KOPT-K1 (cell line): Measurements from ENCODE around the gene TRPM7.
"Not testable (repeated sequence)": the region's sequence is repeated elsewhere in the genome, so short reads cannot be mapped to it uniquely, and the experiment has no call there.

Experiments
- H3K27ac ChIP-seq: fragments of 200-600 bp; sonication (generic); 2 replicates; pipeline ENCODE4 v1.5.1; 2016; ENCODE audit warnings: antibody characterized with exemption, mild to moderate bottlenecking, low read depth, low read length; ENCODE audit not compliant: poor library complexity, severe bottlenecking
- H3K36me3 ChIP-seq: fragments of 200-600 bp; sonication (generic); 2 replicates; pipeline ENCODE4 v1.5.1; 2017; ENCODE audit warnings: antibody characterized with exemption, mild to moderate bottlenecking, low read length, moderate library complexity; ENCODE audit not compliant: insufficient read depth
- H3K9me3 ChIP-seq: fragments of 200-600 bp; sonication (generic); 2 replicates; pipeline ENCODE4 v1.5.1; 2017; ENCODE audit warnings: antibody characterized with exemption, low read length, mild to moderate bottlenecking; ENCODE audit not compliant: insufficient read depth, poor library complexity, severe bottlenecking

TRPM7 gene

DNA sequence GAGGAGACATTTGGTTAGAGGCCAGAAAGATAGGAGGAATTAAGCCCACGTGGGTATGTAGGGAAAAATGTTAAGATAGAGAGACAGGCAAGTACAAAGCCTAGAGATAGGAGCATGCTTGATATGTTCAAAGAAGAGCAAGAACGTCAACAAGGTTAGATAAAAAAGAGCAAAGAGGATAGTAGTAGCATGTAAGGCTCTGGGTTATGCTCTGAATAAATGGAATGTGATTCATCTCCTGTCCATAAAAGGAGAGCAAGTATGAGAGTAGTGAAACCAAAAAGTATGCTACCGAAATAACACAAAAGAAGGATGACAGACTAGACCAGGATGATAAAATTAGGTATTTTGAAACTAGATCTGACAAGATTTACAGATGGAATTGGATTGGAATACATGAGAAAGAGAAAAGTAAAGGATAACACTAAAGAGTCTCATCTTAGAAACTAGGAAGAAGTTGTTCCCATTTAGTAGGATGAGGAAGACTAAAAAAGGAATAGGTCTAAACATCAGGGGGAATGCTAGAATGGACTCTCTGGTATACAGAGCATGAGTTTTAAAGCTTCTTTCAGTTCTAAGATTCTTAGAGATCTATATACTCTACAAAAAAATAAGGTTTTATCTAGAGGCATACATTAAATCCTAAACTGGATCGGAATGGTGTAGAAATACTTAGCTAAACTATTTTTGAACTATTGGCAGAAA lies 59.1 kb downstream of the TRPM7 start:
- Histone ChIP-seq H3K36me3 (peaks cover 94% of the 10 kb centered on the region), H3K27ac (no peak overlapping the region)

DNA sequence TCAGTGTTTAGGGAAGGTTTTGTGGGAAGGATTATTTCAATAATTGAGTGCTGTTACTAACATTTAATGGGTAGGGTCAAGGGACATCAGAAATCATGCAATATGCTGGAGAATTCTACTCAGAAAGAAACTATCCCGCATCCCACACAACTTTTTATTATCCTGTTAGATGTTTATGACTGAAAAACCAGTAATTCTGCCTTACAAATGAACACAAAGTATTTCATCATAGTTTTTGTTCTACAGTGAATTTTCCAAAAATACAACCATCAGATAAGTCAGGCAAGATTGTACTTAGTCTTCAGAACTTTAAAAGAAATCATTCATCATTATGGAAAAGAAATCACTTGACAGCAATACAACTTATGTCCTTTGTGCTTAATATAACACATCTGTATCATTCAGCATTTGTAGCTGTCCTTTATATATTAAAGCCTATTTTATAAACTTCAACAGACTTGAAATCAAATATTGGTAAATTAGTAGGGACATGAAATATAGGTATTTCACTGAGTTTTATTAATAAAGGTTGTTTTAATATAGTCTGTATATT lies 61.9 kb downstream of the TRPM7 start:
- Histone ChIP-seq H3K27ac (no peak overlapping the region), H3K9me3 (no peaks in the 10 kb centered on the region), H3K36me3 (peaks cover 92% of the 10 kb centered on the region)

More for the DNA sequence above, 59.1 kb downstream of the TRPM7 start:
- no peaks in the 10 kb centered on the region for H3K9me3 ChIP-seq

DNA sequence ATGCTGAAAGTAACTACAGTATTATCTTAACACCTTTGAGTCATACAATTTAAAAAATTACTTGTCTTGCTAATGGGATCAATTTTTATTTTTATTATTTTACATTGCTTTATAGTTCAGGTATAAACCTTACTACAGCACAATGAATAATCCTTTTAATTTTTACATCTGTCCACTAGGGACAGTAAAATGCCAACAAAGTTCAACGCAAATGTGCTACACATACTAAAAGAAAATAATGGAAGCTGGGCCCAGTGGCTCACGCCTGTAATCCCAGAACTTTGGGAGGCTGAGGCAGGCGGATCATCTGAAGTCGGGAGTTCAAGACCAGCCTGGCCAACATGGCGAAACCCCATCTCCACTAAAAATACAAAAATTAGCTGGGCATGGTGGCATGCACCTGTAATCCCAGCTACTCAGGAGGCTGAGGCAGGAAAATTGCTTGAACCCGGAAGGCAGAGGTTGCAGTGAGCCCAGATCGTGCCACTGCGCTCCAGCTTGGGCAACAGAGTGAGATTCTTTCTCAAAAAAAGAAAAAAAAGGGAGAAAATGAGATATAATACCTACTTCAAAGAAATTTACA lies 64.1 kb downstream of the TRPM7 start:
- H3K36me3 ChIP-seq = peaks cover 85% of the 10 kb centered on the region
- not testable (repeated sequence) for H3K27ac ChIP-seq, H3K9me3 ChIP-seq

DNA sequence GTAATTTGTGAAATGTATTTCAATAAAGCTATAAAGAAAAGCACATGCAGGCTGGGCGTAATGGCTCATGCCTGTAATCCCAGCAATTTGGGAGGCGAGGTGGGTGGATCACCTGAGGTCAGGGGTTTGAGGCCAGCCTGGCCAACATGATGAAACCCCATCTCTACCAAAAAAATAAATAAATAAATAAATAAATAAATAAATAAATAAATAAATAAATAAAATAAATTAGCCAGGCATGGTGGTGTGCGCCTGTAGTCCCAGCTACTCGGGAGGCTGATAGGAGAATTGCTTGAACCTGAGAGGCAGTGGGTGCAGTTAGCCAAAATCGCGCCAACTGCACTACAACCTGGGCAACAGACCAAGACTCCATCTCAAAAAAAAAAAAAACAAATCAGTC lies 69.6 kb downstream of the TRPM7 start:
- H3K9me3 ChIP-seq = not testable (repeated sequence)
- peaks cover 85% of the 10 kb centered on the region for H3K36me3 ChIP-seq

DNA sequence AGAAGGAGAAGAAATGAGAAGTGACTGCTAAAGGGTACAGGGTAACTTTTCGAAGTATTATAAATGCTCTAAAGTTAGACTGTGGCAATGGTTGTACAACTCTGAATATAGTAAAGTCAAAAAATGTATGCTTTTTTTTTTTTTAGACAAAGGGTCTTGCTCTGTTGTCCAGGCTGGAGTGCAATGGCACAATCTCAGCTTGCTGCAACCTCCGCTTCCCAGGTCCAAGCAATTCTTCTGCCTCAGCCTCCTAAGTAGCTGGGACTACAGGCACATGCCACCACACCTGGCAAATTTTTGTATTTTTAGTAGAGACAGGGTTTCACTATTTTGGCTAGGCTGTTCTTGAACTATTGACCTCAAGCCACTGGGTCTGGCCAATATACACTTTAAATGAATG lies 70.0 kb downstream of the TRPM7 start:
- not testable (repeated sequence) for H3K27ac ChIP-seq, H3K9me3 ChIP-seq
- peaks cover 86% of the 10 kb centered on the region for H3K36me3 ChIP-seq

More for the DNA sequence above, 69.6 kb downstream of the TRPM7 start:
- not testable (repeated sequence) for H3K27ac ChIP-seq

DNA sequence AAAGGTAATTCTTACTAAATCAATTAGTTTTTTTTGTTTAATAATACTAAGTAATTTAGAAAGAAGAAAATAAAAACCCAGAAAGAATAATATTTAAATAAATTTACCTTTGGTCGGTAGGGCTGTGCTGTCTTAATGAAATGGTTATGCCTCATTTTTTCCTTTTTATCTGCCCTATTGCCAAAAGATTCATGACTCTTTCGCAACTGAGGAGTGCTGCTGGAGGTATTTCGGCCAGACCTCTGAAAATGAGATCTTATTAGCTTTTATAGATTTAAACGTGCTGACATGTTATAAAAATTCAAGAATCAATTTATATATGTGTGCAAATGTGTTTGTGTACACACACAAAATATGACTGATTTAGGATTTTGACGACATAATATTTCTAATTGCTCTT lies 73.0 kb downstream of the TRPM7 start:
- H3K9me3 ChIP-seq = no peaks in the 10 kb centered on the region
- no peak overlapping the region for H3K27ac ChIP-seq
- H3K36me3 ChIP-seq = peaks cover 89% of the 10 kb centered on the region

DNA sequence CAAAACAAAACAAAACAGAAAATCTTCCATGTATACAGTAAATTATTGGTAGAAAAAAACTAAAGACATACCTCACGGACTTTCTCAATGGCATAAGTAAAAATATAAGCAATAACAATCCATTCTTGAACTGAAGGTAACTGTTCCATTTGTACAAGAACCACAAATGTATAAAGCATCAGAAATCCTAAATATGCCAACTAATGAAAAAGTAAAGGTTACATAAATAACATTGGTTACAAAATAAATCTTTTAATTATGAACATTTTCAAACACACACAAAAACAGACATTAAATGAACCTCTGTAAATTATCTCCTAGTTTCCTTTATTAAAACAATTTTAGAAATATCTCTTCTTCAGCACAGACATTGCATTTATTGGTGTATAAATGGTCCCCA lies 79.5 kb downstream of the TRPM7 start:
- Histone ChIP-seq H3K9me3 (no peaks in the 10 kb centered on the region), H3K36me3 (peaks cover 99% of the 10 kb centered on the region), H3K27ac (no peak overlapping the region)

DNA sequence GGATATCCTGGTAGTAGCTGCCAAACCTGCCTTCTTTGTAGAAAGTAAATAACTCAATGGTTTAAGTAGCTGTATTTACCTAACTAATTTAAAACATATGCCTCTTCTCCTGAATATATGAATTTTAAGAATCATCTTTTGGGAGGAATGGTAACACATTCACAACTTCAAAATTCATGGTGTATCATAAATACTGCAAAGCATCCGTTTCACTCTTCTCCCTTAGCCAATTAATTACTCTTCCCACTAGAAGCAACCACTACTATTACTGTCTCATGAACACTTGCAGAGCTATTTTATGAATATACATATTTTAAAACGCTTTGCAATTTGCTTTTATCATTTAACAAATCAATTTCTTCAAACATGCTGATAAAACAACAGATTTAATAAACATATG lies 81.1 kb downstream of the TRPM7 start:
- Histone ChIP-seq H3K36me3 (peaks cover 86% of the 10 kb centered on the region), H3K27ac (no peak overlapping the region), H3K9me3 (no peaks in the 10 kb centered on the region)

DNA sequence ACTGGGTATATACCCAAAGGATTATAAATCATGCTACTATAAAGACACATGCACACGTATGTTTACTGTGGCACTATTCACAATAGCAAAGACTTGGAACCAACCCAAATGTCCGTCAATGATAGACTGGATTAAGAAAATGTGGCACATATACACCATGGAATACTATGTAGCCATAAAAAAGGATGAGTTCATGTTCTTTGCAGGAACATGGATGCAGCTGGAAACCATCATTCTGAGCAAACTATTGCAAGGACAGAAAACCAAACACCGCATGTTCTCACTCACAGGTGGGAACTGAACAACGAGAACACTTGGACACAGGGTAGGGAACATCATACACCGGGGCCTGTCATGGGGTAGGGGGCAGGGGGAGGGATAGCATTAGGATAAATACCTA lies 84.6 kb downstream of the TRPM7 start:
- H3K9me3 ChIP-seq, H3K27ac ChIP-seq: not testable (repeated sequence)
- H3K36me3 ChIP-seq = peaks cover 82% of the 10 kb centered on the region

DNA sequence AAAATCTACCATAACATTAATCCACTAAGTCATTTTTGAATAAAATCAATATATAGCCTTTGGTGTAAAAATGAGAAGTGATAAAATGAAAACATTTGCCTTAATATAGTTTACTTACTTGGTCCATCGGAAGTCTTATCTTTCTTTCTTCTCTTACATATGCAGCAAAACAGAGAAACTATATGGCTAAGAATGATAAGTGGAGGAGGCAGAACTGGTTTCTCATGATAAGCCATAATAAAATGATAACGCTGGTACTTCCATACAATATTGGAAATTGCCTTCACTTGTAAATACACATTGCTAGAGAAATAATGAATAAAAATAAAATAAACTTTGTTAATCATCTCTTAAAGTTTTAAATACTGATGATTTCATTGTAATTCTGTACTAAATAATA lies 92.3 kb downstream of the TRPM7 start:
- Histone ChIP-seq H3K9me3 (no peaks in the 10 kb centered on the region), H3K27ac (no peak overlapping the region), H3K36me3 (peaks cover 96% of the 10 kb centered on the region)

DNA sequence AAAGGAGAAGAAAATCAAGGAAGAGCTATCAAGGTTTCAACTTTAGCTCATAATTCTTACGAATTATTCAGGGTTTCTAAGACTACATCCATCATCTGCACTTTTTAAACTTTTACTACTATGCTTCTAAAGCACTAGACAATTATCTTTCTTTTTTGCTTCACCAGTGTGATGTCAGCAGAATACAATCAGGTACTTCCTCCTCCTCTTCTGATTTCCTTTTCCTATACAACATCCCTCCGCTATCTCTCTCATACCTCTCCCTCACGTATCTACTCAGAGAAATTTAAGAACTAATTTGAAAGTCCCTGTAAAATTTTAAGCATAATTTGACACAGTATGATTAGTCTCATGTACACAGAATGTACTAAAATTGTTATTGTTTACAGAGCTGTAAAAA lies 92.8 kb downstream of the TRPM7 start:
- Histone ChIP-seq H3K9me3 (no peaks in the 10 kb centered on the region), H3K36me3 (peaks cover 96% of the 10 kb centered on the region), H3K27ac (no peak overlapping the region)

DNA sequence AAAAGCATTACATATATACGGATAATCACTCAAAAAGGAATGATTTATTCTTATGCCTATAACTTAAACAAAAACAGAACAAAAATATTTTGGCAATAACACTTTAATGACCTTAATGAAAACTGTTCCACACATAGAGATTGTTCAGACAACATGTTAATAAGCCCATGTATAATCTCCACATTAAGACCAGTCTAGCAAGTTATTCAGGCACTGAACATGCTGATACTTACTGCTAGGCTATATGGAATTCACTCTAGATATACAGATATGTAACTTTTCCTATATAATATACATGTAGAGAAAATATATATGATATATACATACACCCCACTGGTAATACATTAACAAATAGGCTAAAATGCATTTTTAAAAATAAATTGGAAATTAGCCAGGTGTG lies 96.3 kb downstream of the TRPM7 start:
- H3K27ac ChIP-seq = no peak overlapping the region
- peaks cover 99% of the 10 kb centered on the region for H3K36me3 ChIP-seq
- H3K9me3 ChIP-seq = no peaks in the 10 kb centered on the region

DNA sequence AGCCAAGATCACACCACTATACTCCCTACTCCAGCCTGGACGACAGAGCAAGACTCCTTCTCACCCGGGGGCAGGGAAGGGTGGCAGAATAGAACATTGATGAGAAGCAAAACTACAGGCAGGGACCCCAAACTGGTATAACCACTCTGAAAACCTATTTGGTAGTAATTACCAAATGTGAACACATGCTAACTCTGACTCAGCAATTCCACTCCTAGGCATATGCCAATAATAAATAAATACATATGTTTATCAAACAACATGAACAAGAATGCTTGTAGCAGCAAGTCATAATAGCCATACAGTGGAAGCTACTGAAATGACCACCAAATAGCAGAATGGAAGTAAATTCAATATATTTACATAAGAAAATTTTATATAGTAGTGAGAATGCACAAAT lies 109.1 kb downstream of the TRPM7 start:
- no peak overlapping the region for H3K27ac ChIP-seq
- no peaks in the 10 kb centered on the region for H3K9me3 ChIP-seq
- peaks cover 91% of the 10 kb centered on the region for H3K36me3 ChIP-seq

DNA sequence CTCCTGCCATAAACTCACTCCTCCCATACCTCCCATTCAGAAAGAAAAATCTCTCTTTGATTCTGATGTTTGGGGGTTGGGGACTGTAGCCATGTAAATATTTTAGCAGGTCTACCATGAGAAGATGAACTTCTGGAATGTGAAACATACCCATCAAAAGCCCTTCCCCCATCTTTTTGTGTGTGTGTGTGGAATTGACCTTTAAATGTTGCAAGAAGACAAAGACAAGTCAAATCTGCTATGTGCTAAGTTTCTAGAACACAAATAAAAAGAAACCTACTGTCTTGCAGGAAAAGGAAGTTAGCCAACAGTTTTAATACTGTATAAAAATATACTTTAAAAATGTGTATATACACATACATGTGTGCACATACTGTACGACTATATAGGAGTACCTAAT lies 110.4 kb downstream of the TRPM7 start:
- H3K36me3 ChIP-seq = peaks cover 94% of the 10 kb centered on the region
- H3K27ac ChIP-seq = no peak overlapping the region
- H3K9me3 ChIP-seq = no peaks in the 10 kb centered on the region

DNA sequence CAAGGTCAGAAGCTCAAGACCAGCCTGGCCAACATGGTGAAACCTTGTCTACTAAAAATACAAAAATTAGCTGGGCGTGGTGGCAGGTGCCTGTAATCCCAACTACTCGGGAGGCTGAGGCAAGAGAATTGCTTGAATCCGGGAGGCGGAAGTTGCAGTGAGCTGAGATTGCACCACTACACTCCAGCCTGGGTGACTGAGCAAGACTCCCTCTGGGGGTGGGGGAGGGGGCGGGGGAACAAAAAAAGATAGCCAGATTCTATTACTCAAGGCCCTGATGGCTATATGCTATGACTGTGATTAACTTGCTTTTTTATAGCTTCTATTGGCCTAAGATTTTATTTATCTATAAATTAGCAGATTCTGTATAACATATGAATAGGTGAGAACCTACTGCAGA lies 112.8 kb downstream of the TRPM7 start:
- peaks cover 98% of the 10 kb centered on the region for H3K36me3 ChIP-seq
- H3K27ac ChIP-seq = not testable (repeated sequence)

DNA sequence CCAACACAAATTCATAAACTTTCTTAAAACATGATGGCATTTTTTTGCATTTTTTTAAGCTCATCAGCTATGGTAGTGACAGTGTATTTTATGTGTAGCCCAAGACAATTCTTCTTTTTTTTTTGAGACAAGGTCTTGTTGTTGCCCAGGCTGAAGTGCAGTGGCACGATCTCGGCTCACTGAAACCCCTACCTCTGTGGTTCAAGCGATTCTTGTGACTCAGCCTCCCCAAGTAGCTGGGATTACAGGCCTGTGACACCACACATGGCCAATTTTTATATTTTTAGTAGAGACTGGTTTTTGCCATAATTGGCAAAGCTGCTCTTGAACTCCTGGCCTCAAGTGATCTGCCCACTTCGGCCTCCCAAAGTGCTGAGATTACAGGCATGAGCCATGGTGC lies 122.8 kb downstream of the TRPM7 start:
- no peaks in the 10 kb centered on the region for H3K9me3 ChIP-seq
- no peak overlapping the region for H3K27ac ChIP-seq
- peaks cover 70% of the 10 kb centered on the region for H3K36me3 ChIP-seq

More for the DNA sequence above, 112.8 kb downstream of the TRPM7 start:
- H3K9me3 ChIP-seq = not testable (repeated sequence)
